HG02759 (cell line): ENCODE data around the gene RDH12.
"Not testable (repeated sequence)": the region's sequence is repeated elsewhere in the genome, so short reads cannot be mapped to it uniquely, and the experiment has no call there.

Experiments used
- ATAC-seq: cut with Tn5 transposase; IDR thresholded peaks from one replicate; pipeline ENCODE4 v1.9.1; 2021; ENCODE audit warnings: mild to moderate bottlenecking, moderate library complexity; ENCODE audit not compliant: unreplicated experiment

The RDH12 gene

GRCh38 chr14:67704484-67705089 is 2.9 kb downstream of the RDH12 start:
- ATAC-seq: no peak

GRCh38 chr14:67705211-67705610 is 3.5 kb downstream of the RDH12 start:
- ATAC-seq: no peak

- ATAC-seq: not testable (repeated sequence)
These were observed 7.7 kb downstream of the RDH12 start for GRCh38 chr14:67709346-67709745.

- not testable (repeated sequence) for ATAC-seq
These were observed 8.1 kb downstream of the RDH12 start for GRCh38 chr14:67709796-67710195.

- no peak for ATAC-seq
These were observed 8.5 kb downstream of the RDH12 start for GRCh38 chr14:67710209-67710608.

GRCh38 chr14:67717048-67717447 is 15.4 kb downstream of the RDH12 start:
- no peak for ATAC-seq

- ATAC-seq: no peak
These were observed 16.6 kb downstream of the RDH12 start for GRCh38 chr14:67718265-67718664.

GRCh38 chr14:67719385-67719784 is 17.7 kb downstream of the RDH12 start:
- not testable (repeated sequence) for ATAC-seq

- no peak for ATAC-seq
These were observed 18.2 kb downstream of the RDH12 start for GRCh38 chr14:67719866-67720265.

- ATAC-seq: no peak
These were observed 20.2 kb downstream of the RDH12 start for GRCh38 chr14:67721875-67722274.

GRCh38 chr14:67722293-67722692 is 20.6 kb downstream of the RDH12 start:
- no peak for ATAC-seq

- ATAC-seq: no peak
These were observed 23.5 kb downstream of the RDH12 start for GRCh38 chr14:67725171-67725570.

- no peak for ATAC-seq
These were observed 25.7 kb downstream of the RDH12 start for GRCh38 chr14:67727361-67727760.

- no peak for ATAC-seq
These were observed 26.6 kb downstream of the RDH12 start for GRCh38 chr14:67728258-67728657.

- no peak for ATAC-seq
These were observed 27.6 kb downstream of the RDH12 start for GRCh38 chr14:67729072-67729885.

GRCh38 chr14:67733616-67734015 is 31.9 kb downstream of the RDH12 start:
- no peak for ATAC-seq

GRCh38 chr14:67734675-67735074 is 33.0 kb downstream of the RDH12 start:
- no peak for ATAC-seq

- no peak for ATAC-seq
These were observed 33.9 kb downstream of the RDH12 start for GRCh38 chr14:67735336-67736147.

GRCh38 chr14:67736771-67737170 is 35.1 kb downstream of the RDH12 start:
- no peak for ATAC-seq

GRCh38 chr14:67738740-67739504 is 37.2 kb downstream of the RDH12 start:
- no peak for ATAC-seq

GRCh38 chr14:67744046-67744445 is 42.4 kb downstream of the RDH12 start:
- no peak for ATAC-seq
